ENCODE measurements around the gene CAPN15.
"Not testable (repeated sequence)": the region's sequence is repeated elsewhere in the genome, so short reads cannot be mapped to it uniquely, and the experiment has no call there.

The CAPN15 gene

GRCh38 chr16:505479-506245 is 21.9 kb upstream of the CAPN15 start:
- H3K4me3 ChIP-seq (ENCODE audit: low read depth, low read length): no peak overlapping the region
- no peak for DNase-seq (ENCODE audit: low read depth)

GRCh38 chr16:506246-506546 is 21.3 kb upstream of the CAPN15 start:
- DNase-seq (ENCODE audit: low read depth): no peak
- H3K4me3 ChIP-seq (ENCODE audit: low read depth, low read length): no peak overlapping the region

GRCh38 chr16:507527-507926 is 20.0 kb upstream of the CAPN15 start:
- DNase-seq (ENCODE audit: low read depth); H3K4me3 ChIP-seq (ENCODE audit: low read depth, low read length): not testable (repeated sequence)

- H3K4me3 ChIP-seq (ENCODE audit: low read depth, low read length): no peak overlapping the region
- no peak for DNase-seq (ENCODE audit: low read depth)
Observed at GRCh38 chr16:507996-508395, 19.5 kb upstream of the CAPN15 start.

GRCh38 chr16:508884-509736 is 18.4 kb upstream of the CAPN15 start:
- DNase-seq (ENCODE audit: low read depth): no peak
- no peak overlapping the region for H3K4me3 ChIP-seq (ENCODE audit: low read depth, low read length)

- H3K4me3 ChIP-seq (ENCODE audit: low read depth, low read length): no peak overlapping the region
- no peak for DNase-seq (ENCODE audit: low read depth)
Observed at GRCh38 chr16:510066-510825, 17.3 kb upstream of the CAPN15 start.

- no peak for DNase-seq (ENCODE audit: low read depth)
- no peak overlapping the region for H3K4me3 ChIP-seq (ENCODE audit: low read depth, low read length)
Observed at GRCh38 chr16:512802-513201, 14.7 kb upstream of the CAPN15 start.

GRCh38 chr16:513950-514349 is 13.6 kb upstream of the CAPN15 start:
- no peak overlapping the region for H3K4me3 ChIP-seq (ENCODE audit: low read depth, low read length)
- DNase-seq (ENCODE audit: low read depth): no peak

GRCh38 chr16:515175-515938 is 12.2 kb upstream of the CAPN15 start:
- no peak for DNase-seq (ENCODE audit: low read depth)
- no peak overlapping the region for H3K4me3 ChIP-seq (ENCODE audit: low read depth, low read length)

GRCh38 chr16:515939-516226 is 11.6 kb upstream of the CAPN15 start:
- H3K4me3 ChIP-seq (ENCODE audit: low read depth, low read length): no peak overlapping the region
- no peak for DNase-seq (ENCODE audit: low read depth)

GRCh38 chr16:516301-516700 is 11.2 kb upstream of the CAPN15 start:
- no peak overlapping the region for H3K4me3 ChIP-seq (ENCODE audit: low read depth, low read length)
- DNase-seq (ENCODE audit: low read depth): no peak

- H3K4me3 ChIP-seq (ENCODE audit: low read depth, low read length): no peak overlapping the region
- no peak for DNase-seq (ENCODE audit: low read depth)
Observed at GRCh38 chr16:518858-519257, 8.7 kb upstream of the CAPN15 start.

GRCh38 chr16:519425-519824 is 8.1 kb upstream of the CAPN15 start:
- no peak overlapping the region for H3K4me3 ChIP-seq (ENCODE audit: low read depth, low read length)
- no peak for DNase-seq (ENCODE audit: low read depth)

GRCh38 chr16:519841-520687 is 7.4 kb upstream of the CAPN15 start:
- no peak overlapping the region for H3K4me3 ChIP-seq (ENCODE audit: low read depth, low read length)
- no peak for DNase-seq (ENCODE audit: low read depth)

GRCh38 chr16:520847-521246 is 6.7 kb upstream of the CAPN15 start:
- no peak overlapping the region for H3K4me3 ChIP-seq (ENCODE audit: low read depth, low read length)
- DNase-seq (ENCODE audit: low read depth): no peak

- H3K4me3 ChIP-seq (ENCODE audit: low read depth, low read length): no peak overlapping the region
- DNase-seq (ENCODE audit: low read depth): no peak
Observed at GRCh38 chr16:521381-522210, 5.9 kb upstream of the CAPN15 start.

- no peak for DNase-seq (ENCODE audit: low read depth)
- H3K4me3 ChIP-seq (ENCODE audit: low read depth, low read length): no peak overlapping the region
Observed at GRCh38 chr16:522320-523096, 5.0 kb upstream of the CAPN15 start.

All from skeletal muscle cell (primary cell).